Suprapubic skin (tissue), 3 donors: ENCODE results near the gene SHLD3.

Experiments
- POLR2A ChIP-seq, 2 donors: fragments of 450-650 bp; IDR thresholded peaks; one replicate each; pipeline ENCODE4 v1.6.1; 2017; ENCODE audit warnings: antibody characterized with exemption in 2 of 2, mild to moderate bottlenecking in 2 of 2, moderate library complexity in 2 of 2
- TF ChIP-seq, protein P1 (sequence below), 2 donors: fragments of 200-600 bp in 1 of 2; fragments of 450-650 bp in 1 of 2; sonication (generic) in 1 of 2; IDR thresholded peaks; one replicate each; pipeline ENCODE4 v1.5.1; 2016 to 2019; ENCODE audit warnings: antibody characterized with exemption in 2 of 2, mild to moderate bottlenecking in 1 of 2, moderate library complexity in 1 of 2

DNA sequence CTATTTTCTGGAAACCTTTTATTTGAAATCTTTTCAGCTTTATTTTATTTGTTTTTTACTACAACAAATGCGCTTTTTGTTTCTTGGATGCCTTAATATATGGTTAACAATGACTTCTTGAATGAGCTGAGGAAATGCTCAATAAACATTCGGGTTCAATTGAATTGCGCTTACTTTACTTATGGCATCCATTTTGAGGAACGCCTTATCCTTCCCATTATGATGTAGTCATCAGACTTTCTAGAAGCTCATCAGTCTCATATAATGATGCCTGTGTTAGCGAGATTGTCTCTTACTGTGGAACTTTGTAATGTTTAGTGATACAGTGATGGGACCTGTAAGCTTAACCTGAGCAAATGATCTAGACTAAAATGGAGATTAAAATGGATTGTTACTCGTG is 916 bp downstream of the SHLD3 start:
- TF ChIP-seq, protein P1, sequence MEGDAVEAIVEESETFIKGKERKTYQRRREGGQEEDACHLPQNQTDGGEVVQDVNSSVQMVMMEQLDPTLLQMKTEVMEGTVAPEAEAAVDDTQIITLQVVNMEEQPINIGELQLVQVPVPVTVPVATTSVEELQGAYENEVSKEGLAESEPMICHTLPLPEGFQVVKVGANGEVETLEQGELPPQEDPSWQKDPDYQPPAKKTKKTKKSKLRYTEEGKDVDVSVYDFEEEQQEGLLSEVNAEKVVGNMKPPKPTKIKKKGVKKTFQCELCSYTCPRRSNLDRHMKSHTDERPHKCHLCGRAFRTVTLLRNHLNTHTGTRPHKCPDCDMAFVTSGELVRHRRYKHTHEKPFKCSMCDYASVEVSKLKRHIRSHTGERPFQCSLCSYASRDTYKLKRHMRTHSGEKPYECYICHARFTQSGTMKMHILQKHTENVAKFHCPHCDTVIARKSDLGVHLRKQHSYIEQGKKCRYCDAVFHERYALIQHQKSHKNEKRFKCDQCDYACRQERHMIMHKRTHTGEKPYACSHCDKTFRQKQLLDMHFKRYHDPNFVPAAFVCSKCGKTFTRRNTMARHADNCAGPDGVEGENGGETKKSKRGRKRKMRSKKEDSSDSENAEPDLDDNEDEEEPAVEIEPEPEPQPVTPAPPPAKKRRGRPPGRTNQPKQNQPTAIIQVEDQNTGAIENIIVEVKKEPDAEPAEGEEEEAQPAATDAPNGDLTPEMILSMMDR (IDR thresholded peaks at IDR 0.05) = no peak
- TF ChIP-seq POLR2A (IDR thresholded peaks at IDR 0.05) = no peak
